ENCODE measurements around the gene SEH1L. TPM values are rescaled to one million over a fixed set of nuclear protein-coding genes. Genes with fewer than 3 reads are reported as not detected.
"Not testable (repeated sequence)": the region's sequence is repeated elsewhere in the genome, so short reads cannot be mapped to it uniquely, and the experiment has no call there.

Gene SEH1L, protein sequence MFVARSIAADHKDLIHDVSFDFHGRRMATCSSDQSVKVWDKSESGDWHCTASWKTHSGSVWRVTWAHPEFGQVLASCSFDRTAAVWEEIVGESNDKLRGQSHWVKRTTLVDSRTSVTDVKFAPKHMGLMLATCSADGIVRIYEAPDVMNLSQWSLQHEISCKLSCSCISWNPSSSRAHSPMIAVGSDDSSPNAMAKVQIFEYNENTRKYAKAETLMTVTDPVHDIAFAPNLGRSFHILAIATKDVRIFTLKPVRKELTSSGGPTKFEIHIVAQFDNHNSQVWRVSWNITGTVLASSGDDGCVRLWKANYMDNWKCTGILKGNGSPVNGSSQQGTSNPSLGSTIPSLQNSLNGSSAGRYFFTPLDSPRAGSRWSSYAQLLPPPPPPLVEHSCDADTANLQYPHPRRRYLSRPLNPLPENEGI
- polyA plus RNA-seq (2012; ENCODE audit: insufficient read depth, insufficient read length) = 65.4 TPM

DNA sequence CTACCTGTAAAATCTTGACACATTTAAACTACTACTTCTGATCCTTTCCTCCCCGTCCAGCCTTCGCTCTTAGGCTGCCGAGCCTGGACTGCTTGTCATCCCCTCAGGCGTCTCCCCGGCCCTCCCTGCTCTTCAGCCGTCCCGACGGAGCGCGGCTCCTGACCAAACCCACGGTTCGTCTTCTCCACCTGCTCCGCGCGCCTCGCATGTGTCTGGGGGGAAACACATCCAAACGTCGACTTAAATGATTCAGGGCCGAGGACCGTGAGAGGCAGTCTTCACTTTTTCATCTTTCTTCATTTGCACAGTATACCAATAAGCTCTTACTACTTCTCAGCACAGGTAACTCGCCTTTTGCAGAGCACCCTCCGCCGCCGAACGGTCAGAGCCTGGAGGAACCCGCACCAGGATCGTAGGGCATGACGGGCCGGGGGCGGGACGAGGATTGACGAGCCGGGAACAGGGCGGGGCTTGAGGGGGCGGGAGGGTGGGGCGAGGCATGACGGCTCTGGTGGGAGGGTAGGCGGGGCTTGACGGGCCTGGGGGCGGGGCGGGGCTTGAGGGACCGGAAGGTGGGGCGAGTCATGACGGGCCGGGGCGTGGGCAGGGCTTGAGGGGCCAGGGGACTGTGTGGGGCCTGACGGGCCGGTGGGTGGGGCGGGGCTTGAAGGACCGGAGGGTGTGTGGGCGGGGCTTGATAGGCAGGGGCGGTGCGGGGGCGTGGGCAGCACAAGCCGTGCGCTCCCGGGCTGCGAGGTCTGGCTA, at the start of gene SEH1L:
SEH1L (plus strand) TSS at position 727 of the 765 bp plus-strand sequence. CDS start 111 bp downstream, outside the sequence.
- peak within 1 kb of the TSS; percentile 93 for H3K4me3 ChIP-seq (ENCODE audit: low read length)
- DNase-seq (ENCODE audit: low read depth, low spot score) = peak; percentile 94

DNA sequence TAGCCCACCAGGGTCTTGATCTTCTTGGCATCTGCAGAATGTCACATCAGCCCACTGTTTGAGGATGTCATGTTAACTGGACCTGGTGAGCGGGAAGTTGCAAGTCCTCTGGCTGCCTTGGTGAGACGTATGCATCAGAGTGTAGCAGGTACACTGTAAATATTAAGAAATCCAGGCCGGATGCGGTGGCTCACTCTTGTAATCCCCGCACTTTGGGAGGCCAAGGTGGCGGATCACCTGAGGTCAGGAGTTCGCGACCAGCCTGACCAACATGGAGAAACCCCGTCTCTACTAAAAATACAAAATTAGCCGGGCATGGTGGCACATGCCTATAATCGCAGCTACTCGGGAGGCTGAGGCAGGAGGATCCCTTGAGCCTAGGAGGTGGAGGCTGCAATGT, 46.6 kb upstream of the SEH1L start:
- DNase-seq (ENCODE audit: low read depth, low spot score) = not testable (repeated sequence)

DNA sequence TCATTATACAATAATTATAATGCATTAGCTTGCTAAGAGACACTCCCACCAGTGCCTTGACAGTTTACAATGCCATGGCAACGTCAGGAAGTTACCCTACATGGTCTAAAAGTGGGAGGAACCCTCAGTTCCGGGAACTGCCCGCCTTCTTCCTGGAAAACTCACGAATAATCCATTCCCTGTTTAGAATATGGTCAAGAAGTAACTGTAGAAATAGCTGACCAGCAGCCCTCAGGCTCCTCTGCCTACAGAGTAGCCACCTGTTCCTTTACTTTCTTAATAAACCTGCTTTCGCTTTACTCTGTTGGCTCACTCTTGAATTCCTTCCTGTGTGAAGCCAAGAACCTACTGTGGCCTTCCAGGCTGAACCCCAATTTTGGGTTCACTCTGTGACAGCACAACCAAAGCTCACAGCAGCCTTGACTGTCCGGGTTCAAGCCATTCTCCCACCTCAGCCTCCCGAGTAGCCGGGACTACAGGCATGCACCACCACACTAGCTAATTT, 43.7 kb upstream of the SEH1L start:
- DNase-seq (ENCODE audit: low read depth, low spot score) = no peak
- H3K4me3 ChIP-seq (ENCODE audit: low read length) = no peak overlapping the region

More for the DNA sequence above, 46.6 kb upstream of the SEH1L start:
- H3K4me3 ChIP-seq (ENCODE audit: low read length) = not testable (repeated sequence)

DNA sequence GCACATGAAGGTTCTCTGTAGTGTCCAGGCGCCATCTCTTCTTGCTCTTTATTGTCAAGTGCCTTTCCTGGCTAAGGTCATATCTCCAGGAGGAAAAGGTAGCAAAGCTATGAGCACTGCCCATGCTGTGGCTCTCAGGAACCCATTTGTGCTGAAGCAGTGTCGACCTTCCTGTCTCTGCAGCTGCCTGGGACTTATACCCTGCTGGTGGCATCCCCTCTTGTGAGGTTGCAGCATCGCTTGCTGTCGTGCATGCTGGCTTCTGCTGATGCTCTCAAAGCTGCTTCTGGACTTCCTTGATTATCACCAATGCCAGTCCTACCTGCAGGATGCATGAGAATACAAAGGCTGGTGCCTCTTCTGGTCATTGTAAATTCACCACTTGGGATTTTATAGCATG, 41.7 kb upstream of the SEH1L start:
- DNase-seq (ENCODE audit: low read depth, low spot score) = no peak
- H3K4me3 ChIP-seq (ENCODE audit: low read length) = no peak overlapping the region

DNA sequence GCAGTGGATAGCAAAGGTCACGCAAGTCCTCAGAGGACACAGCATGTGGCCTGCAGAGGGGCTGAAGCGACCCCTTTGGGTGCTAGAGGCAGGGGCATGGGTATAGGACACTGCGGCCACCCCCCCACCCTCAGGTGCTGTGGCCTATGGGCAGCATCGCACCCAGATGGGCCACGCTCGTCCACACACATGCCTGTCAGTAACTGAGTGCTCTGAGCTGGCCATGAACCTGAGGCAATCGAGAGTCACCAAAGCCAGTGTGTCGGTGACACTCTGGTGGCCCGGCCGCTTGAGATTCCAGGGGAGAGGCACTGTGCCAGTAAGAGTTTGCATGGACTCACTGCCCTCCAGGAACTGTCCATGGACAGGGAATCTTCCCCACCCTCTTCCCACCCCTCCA, 41.0 kb upstream of the SEH1L start:
- no peak overlapping the region for H3K4me3 ChIP-seq (ENCODE audit: low read length)
- no peak for DNase-seq (ENCODE audit: low read depth, low spot score)

DNA sequence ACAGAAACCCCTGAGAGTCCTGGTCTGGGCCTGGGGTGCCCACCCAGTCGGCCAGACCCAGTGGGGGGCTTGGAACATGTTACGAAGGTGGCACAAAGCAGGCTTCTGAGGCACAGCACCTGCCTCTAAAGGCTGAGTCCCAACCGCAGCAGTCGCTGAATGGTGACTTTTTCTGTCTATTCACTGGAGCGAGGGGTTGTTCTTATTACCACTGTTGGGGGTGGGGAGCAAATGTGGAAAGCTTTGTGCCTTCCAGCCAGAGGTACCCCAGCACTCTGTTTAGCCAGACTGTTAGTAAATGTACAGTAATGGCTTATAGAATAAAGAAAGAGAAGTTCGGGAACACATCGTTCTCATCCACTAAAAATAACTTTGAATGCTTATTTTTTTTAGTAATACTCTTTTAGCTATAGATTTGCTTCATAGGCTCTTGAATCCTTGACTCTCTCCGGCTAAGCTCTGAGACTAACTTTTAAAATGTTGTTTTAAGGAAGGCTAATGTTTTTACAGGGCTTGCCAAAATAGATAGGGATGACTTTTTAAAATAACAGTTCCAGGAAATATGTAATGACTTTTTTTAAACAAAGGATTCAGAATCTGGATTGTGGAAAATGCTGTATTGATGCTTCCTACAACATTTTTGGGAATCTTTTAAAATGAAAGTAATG, 40.4 kb upstream of the SEH1L start:
- DNase-seq (ENCODE audit: low read depth, low spot score) = peak; percentile 25
- no peak overlapping the region for H3K4me3 ChIP-seq (ENCODE audit: low read length)

DNA sequence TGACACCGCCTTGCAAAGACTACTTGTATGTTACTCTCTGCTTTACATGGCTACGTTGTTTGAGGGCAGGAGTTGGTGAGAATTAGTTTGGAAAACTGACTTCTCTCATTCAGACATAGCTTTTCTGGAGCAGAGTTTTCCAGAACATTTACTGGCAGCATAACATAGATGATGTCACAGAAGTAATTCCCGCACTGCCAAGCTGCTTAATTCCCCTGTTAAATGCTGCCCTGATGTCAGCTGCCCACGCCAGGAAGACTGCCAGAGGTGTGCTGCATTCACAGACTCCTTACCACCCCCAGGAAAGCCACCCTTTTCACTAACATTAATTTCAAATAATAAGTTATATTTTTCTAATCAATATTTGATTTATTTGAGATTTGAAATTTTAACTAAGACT, 39.1 kb upstream of the SEH1L start:
- no peak overlapping the region for H3K4me3 ChIP-seq (ENCODE audit: low read length)
- no peak for DNase-seq (ENCODE audit: low read depth, low spot score)

DNA sequence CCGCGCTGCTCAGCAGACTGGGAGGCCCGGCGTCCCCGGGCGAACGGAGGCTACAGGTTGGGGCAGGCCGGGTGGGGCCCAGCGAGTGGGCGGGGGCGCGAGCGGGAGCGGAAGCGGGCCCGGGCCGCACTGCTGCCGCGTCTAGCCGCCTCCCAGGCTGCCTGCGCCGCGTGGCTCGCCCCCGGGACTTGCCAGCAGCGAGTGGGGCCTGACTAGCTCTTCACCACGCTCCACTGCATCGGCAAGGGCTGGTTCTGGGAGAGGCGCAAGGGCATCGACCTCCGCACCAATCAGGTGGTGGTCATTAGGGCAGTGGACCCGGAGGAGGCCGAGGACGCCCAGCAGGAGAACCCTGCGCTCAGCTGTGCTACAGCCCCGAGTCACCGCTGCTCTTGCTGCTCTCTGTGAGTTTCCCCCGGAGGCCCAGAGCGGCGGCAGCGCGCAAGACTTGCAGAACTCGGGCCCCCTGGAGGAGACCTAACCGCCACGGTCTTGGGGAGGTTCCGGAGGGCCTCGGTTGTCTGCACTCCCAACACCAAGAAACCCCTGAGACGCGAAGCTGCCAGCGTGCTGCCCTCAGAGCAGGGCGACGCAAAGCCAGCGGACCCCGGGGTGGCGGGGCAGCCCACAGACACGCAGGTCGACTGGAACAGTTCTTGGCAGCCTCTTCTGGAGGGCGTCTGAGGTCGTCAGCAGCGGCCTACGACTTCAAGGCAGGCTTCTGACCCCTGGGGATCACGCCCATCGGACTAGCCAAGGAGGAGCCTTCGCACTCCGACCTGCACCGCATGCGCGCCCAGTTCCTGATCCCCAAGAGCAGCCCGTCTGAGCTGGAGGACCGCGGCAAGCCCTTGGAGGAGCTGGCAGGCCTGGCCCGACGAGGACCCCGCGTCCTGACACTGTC, 36.5 kb upstream of the SEH1L start:
- no peak overlapping the region for H3K4me3 ChIP-seq (ENCODE audit: low read length)
- no peak for DNase-seq (ENCODE audit: low read depth, low spot score)

DNA sequence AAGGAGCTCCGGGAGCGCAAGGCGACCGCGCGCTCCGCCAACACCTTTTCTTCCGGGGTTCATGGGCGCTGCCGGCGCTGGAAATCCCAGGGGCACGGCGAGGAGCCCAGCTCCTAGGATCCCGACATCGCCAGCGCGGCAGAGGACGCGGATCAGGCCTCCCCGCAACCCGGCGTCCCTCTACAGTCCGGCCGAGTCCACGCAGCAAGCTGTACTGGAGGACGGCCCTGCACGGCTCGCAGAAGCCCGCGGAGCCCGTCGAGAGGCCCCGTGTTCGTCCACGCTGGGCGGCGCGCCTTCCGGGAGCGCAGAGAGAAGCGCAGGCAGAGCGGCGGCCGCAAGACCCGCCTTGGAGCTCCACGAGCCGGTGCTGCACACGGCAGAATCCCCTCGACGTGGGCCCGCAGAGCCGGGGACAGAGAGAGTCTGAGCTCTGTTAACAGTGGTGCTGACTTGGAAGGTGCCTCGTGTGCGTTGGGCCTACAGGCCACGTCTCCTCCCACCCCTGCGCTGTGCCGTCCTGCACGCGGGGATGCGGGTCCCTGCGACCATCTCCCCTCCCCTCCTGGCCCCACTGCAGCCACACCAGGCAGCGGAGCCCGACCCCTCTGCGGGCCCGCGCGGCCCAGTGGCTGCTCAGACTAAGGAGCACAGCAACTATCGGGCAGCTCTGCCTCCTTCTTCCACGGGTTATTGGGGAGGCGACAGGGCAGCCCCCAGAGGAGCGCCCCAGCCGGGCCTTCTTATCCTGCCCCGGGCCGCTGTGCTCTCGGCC, 35.7 kb upstream of the SEH1L start:
- no peak for DNase-seq (ENCODE audit: low read depth, low spot score)
- no peak overlapping the region for H3K4me3 ChIP-seq (ENCODE audit: low read length)

DNA sequence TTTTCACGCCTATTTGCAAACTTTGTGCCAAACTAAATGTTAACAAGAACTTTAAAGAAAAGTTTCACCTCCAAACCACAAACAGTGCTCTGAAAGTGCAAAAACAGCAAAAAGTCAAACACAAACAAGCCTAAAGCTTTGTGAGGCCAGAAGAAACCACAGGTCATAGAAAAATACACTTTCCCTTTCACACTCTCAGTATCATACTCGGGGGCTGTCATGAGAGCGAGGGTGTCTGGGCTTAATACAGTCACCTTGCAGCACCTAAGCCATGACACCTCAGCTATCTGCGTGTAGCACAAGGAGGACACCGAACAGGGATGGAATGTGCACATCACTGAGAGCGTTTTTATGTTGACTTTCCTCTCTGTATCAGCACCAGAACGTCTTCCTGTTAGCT, 26.6 kb upstream of the SEH1L start:
- no peak for DNase-seq (ENCODE audit: low read depth, low spot score)
- no peak overlapping the region for H3K4me3 ChIP-seq (ENCODE audit: low read length)

DNA sequence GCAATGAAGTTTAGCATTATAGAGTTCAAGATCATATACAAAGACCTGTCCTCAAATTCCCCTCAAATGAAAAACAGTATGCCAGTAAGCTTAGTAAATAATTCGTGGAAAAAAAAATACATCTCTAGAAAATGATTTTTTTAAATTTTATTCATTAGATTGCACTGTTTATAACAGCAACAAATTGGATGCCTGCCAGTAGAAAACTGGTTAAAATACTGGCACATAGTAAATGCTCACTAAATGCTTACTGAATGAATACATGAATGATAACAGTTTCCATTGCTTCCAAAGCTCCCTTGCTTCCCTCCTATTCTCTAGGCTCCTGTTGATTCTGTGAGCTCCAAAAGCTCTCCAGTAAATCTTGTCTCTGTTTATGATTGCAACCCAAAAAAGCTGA, 25.5 kb upstream of the SEH1L start:
- DNase-seq (ENCODE audit: low read depth, low spot score) = no peak
- H3K4me3 ChIP-seq (ENCODE audit: low read length) = no peak overlapping the region

DNA sequence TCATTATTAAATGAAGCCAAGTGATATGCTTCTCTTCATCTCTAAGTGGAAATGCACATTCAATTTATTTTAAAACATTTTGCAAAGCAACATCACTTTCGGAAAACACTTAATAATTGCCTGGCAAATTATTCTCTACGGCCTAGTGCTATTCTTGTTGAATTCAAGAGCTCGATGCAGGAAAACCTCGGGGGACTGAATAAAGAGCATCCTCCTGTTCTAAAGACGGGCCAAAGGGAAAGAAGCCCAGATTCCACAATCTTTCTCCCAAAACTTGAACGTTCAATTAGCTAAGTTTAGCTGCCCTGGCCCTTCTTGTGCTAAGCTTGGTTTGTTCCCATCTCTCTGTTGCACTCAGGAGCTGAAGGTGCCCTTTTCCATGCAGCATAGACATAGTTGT, 23.2 kb upstream of the SEH1L start:
- no peak overlapping the region for H3K4me3 ChIP-seq (ENCODE audit: low read length)
- DNase-seq (ENCODE audit: low read depth, low spot score) = no peak

DNA sequence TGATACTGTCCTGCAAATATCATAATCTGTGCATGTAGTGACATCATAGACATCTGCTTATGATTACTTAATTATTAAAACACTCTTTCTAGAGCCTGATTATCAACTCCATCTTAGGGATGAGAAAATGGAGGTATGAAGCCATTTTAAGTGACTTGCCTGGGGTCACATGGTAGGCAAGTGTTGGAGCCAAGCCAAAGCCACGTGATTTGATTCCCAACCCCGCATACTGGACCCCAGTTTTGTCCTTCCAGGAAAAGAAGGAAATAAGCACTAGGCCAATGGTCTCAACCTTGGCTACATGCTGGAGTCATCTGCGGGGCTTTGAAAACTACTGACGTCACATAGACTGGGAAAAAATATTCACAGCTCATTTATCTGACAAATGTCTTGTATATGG, 19.6 kb upstream of the SEH1L start:
- no peak overlapping the region for H3K4me3 ChIP-seq (ENCODE audit: low read length)
- no peak for DNase-seq (ENCODE audit: low read depth, low spot score)

DNA sequence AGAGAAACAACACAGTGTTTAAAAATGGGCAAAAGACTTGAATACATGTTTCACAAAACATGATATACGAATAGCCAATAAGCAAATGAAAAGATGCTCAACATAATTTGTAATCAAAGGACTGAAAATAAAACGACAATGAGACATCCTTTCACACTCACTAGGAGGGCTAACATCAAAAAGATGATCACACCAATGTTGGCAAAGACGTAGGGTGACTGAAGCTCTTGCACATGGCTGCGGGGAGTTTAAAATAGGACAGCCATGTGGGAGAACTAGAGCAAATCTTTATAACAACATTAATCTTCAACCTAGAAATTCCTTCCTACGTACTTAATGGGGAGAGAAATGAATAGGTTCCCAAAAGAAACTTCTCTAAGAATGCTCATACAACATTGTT, 19.2 kb upstream of the SEH1L start:
- DNase-seq (ENCODE audit: low read depth, low spot score) = no peak
- no peak overlapping the region for H3K4me3 ChIP-seq (ENCODE audit: low read length)

DNA sequence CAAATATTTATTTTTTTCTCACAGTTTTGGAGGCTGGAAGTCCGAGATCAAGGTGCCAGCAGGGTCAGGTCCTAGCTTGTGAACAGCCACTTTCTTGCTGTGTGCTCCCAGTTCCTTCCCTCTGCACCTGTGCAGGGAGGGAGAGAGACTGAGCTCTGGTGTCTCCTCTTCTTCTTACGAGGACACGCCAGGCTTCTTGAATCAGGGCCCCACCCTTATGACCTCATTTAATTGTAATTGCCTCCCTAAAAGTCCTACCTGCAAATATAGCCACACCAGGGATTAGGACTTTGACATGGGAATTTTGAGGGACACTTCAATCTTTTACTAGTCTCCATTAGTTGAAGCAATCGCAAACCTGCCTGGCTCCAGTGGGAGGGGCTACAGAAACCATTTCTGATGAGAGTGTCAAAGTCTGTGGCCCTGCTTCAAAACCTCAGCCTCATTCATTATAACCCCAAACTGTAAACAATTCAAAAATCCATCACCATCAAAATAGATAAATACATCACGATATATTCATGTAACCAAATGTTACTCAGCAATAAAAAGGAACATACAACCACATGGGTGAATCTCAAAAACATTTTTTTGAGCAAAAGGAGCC, 18.2 kb upstream of the SEH1L start:
- H3K4me3 ChIP-seq (ENCODE audit: low read length) = no peak overlapping the region
- DNase-seq (ENCODE audit: low read depth, low spot score) = no peak

DNA sequence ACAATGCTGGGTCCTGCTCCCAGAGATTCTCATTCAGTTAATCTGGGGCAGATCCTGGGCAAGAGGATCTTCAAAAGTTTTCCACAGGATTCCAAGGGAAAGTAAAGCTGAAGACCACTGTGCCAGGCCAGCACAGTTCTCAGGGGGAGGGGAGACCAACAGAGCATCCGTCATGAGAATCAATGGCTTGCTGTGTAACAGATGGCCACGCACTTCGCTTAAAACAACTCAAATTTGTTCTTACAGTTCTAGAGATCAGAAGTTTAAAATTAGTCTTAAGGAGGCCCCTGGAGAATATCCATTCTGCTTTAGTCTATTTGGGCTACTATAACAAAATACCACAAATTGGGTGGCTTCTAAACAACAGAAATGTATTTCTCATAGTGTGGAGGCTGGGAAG, 17.4 kb upstream of the SEH1L start:
- DNase-seq (ENCODE audit: low read depth, low spot score) = no peak
- H3K4me3 ChIP-seq (ENCODE audit: low read length) = no peak overlapping the region

DNA sequence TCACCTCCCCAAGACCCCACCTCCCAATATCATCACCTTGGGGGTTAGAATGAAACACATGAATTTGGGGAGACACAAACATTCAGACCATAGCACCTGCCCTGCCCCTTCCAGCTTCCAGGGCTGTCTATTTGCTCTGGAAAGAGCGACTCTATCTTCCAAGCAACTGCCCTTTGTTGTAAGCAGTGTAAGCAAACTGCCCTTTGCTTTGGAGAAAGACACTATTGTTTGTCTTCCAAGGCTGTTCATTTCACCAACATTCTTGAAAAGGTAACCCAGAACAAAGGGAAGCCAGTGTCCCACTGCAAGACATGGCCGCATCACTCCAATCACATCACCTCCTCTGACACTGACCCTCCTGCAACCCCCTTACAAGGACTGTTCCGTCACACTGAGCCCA, 16.9 kb upstream of the SEH1L start:
- no peak for DNase-seq (ENCODE audit: low read depth, low spot score)
- H3K4me3 ChIP-seq (ENCODE audit: low read length) = no peak overlapping the region

DNA sequence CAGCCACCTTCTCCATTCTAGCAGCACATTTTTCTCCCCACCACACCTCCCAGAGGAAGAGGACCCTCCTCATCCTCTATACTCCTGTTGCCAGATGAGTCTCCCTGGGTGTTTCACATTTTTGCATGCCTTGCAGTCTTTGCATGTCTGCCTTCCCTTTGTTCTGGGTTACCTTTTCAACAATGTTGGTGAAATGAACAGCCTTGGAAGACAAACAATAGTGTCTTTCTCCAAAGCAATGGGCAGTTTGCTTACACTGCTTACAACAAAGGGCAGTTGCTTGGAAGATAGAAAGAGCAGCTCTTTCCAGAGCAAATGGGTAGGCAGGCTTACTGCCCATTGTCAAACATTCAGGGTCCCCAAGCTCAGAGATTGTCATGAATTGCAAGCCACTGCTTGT, 14.5 kb upstream of the SEH1L start:
- H3K4me3 ChIP-seq (ENCODE audit: low read length) = no peak overlapping the region
- DNase-seq (ENCODE audit: low read depth, low spot score) = no peak
